Cardiac fibroblast (primary cell): Measurements from ENCODE around the gene RHNO1.

Source experiments
- DNase-seq, 2 donors: peaks; one replicate each; pipeline versions ENCODE4 v3.0.0 to v3.0.0-alpha.2; 2010; ENCODE audit warnings: low read depth in 2 of 2
- H3K4me3 ChIP-seq, 2 donors: replicated peaks in 1 of 2; 1 replicate in 1 of 2; 2 replicates in 1 of 2; pipeline ENCODE4 v1.5.1; 2011; ENCODE audit warnings: low read depth in 2 of 2, low read length in 2 of 2, mild to moderate bottlenecking in 2 of 2, moderate library complexity in 1 of 2
- TF ChIP-seq, protein P1 (sequence below): IDR thresholded peaks from one replicate; pipeline ENCODE4 v1.5.1; 2011; ENCODE audit warnings: low read depth, mild to moderate bottlenecking, low read length, inconsistent platforms

The RHNO1 gene

DNA sequence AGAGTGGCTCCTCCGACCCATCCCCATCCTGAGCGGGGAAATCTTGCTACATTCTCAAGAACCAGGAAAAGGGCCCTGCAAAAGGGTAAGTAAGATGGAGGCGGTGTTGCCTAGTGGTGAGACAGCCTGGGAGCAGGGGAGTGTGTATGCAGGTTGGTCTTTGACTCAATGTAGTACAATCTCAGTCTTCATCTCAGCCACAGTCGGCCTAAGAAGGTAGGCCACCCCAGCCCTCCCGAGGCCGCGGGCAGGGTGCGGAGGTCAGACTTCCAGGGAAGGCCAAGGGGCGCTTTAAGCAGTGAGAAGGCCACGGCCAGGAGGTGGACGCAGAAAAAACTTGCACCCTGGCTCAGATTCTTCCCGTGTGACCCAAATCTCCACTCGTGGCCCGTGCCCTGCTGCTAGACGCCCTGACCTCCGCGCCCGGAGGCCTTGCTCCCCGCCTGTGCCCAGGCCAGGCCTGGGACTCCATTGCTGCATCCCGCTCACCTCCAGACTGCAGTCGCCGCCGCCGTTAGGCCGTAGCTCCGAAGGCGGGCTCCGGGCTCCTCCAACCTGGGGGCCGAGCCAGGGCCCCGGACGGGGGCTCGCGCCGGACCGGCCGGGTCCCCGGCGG, 484 bp upstream of the RHNO1 start:
- TF ChIP-seq, protein P1, sequence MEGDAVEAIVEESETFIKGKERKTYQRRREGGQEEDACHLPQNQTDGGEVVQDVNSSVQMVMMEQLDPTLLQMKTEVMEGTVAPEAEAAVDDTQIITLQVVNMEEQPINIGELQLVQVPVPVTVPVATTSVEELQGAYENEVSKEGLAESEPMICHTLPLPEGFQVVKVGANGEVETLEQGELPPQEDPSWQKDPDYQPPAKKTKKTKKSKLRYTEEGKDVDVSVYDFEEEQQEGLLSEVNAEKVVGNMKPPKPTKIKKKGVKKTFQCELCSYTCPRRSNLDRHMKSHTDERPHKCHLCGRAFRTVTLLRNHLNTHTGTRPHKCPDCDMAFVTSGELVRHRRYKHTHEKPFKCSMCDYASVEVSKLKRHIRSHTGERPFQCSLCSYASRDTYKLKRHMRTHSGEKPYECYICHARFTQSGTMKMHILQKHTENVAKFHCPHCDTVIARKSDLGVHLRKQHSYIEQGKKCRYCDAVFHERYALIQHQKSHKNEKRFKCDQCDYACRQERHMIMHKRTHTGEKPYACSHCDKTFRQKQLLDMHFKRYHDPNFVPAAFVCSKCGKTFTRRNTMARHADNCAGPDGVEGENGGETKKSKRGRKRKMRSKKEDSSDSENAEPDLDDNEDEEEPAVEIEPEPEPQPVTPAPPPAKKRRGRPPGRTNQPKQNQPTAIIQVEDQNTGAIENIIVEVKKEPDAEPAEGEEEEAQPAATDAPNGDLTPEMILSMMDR, result peak; percentile 7
- peak overlapping the region; percentile 74 to 88 for H3K4me3 ChIP-seq
- DNase-seq, result peak; percentile 25 to 54

- TF ChIP-seq, protein P1, result no peak
- peak; percentile 35 to 71 for DNase-seq
- H3K4me3 ChIP-seq, result peak overlapping the region; percentile 74 to 88
These were observed 1.1 kb downstream of the RHNO1 start for GRCh38 chr12:2877953-2878732.

DNA sequence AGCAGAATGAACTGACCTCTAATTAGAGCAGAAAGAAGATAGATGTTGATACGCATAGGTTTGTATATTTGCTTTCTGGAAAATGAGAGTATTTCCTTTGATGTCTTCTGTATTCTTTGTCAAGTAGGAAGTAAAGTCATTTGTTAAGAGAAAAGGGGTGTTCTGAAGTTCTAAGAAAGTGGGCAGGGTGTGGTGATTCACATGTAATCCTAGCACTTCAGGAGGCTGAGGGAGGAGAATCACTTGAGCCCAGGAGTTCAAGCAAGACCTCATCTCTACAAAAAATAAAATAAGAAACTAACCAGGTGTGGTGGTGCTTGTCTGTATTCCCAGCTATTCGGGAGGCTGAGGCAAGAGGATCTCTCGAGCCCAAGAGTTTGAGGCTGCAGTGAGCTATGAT, 2.8 kb downstream of the RHNO1 start:
- no peak overlapping the region for H3K4me3 ChIP-seq
- TF ChIP-seq, protein P1, result no peak

GRCh38 chr12:2884810-2885209, 7.8 kb downstream of the RHNO1 start:
- DNase-seq, result no peak
- TF ChIP-seq, protein P1, result no peak
- H3K4me3 ChIP-seq, result no peak overlapping the region

More for the DNA sequence above, 2.8 kb downstream of the RHNO1 start:
- no peak for DNase-seq

- TF ChIP-seq, protein P1, result no peak
- H3K4me3 ChIP-seq, result no peak overlapping the region
- no peak for DNase-seq
These were observed 9.9 kb downstream of the RHNO1 start for GRCh38 chr12:2886768-2887450.

- DNase-seq, result no peak
- TF ChIP-seq, protein P1, result no peak
- H3K4me3 ChIP-seq, result peak overlapping the region; percentile 95 to 97
These were observed 13.0 kb downstream of the RHNO1 start for GRCh38 chr12:2890001-2890387.
